Endodermal cell (in vitro differentiated cells): ENCODE measurements around the gene AMPD3. TPM values are rescaled to one million over a fixed set of nuclear protein-coding genes. Genes with fewer than 3 reads are reported as not detected.
"Not testable (repeated sequence)": the region's sequence is repeated elsewhere in the genome, so short reads cannot be mapped to it uniquely, and the experiment has no call there.

ENCODE experiments used
- DNase-seq: peaks from one replicate; pipeline ENCODE4 v3.0.0-alpha.2; 2017
- H3K27ac ChIP-seq: 2 replicates; pipeline ENCODE4 v1.5.1; 2013; ENCODE audit warnings: mild to moderate bottlenecking, low read depth, low read length, moderate library complexity
- H3K27me3 ChIP-seq: 2 replicates; pipeline ENCODE4 v1.6.1; 2013; ENCODE audit warnings: mild to moderate bottlenecking, low read length, moderate library complexity; ENCODE audit not compliant: insufficient read depth, control insufficient read depth, poor library complexity, severe bottlenecking
- H3K36me3 ChIP-seq: 2 replicates; pipeline ENCODE4 v1.7.0; 2013; ENCODE audit warnings: mild to moderate bottlenecking, low read length, moderate library complexity; ENCODE audit not compliant: control insufficient read depth, insufficient read depth
- H3K4me1 ChIP-seq: one replicate; pipeline ENCODE4 v1.7.0; 2013; ENCODE audit warnings: low read length; ENCODE audit not compliant: control insufficient read depth, insufficient read depth
- H3K4me3 ChIP-seq: 2 replicates; pipeline ENCODE4 v1.5.1; 2013; ENCODE audit warnings: mild to moderate bottlenecking, low read length, moderate library complexity
- H3K9ac ChIP-seq: 2 replicates; pipeline ENCODE4 v1.6.1; 2013; ENCODE audit warnings: mild to moderate bottlenecking, low read length, moderate library complexity; ENCODE audit not compliant: poor library complexity, severe bottlenecking; ENCODE audit errors: extremely low read depth
- H3K9me3 ChIP-seq: 2 replicates; pipeline ENCODE4 v1.6.1; 2013; ENCODE audit warnings: mild to moderate bottlenecking, low read length, moderate library complexity; ENCODE audit not compliant: control insufficient read depth
- H3K27ac Mint-ChIP-seq: 2 replicates; pipeline ENCODE4 v1.8.0; 2020; ENCODE audit warnings: mixed read lengths
- H3K27me3 Mint-ChIP-seq: 2 replicates; pipeline ENCODE4 v1.8.0; 2021; ENCODE audit warnings: mild to moderate bottlenecking, mixed read lengths; ENCODE audit not compliant: insufficient read depth
- H3K36me3 Mint-ChIP-seq: 2 replicates; pipeline ENCODE4 v1.8.0; 2020; ENCODE audit warnings: low read depth, mixed read lengths
- H3K4me1 Mint-ChIP-seq: 2 replicates; pipeline ENCODE4 v1.8.0; 2020; ENCODE audit warnings: mixed read lengths
- H3K4me3 Mint-ChIP-seq: 2 replicates; pipeline ENCODE4 v1.8.0; 2020; ENCODE audit warnings: mild to moderate bottlenecking, moderate library complexity, mixed read lengths
- H3K9me3 Mint-ChIP-seq: 2 replicates; pipeline ENCODE4 v1.8.0; 2020; ENCODE audit warnings: mild to moderate bottlenecking, mixed read lengths
- CTCF ChIP-seq: fragments of 200-600 bp; sonication (generic); conservative IDR thresholded peaks from 2 replicates; pipeline ENCODE4 v1.5.0; 2021; ENCODE audit warnings: antibody characterized with exemption, mild to moderate bottlenecking
- WGBS, 2 experiments: methylation state at CpG; one replicate each; pipeline versions ENCODE4 v1.1.5 to v1.1.7; 2013; ENCODE audit warnings: missing lambda C conversion rate in 2 of 2, mixed read lengths in 1 of 2; ENCODE audit not compliant: insufficient coverage in 1 of 2, insufficient read length in 1 of 2; 5-methylcytosine and 5-hydroxymethylcytosine counted together
- total RNA-seq, 2 donors: library from RNA; stranded (reverse); fragmentation: NEBNext Ultra II Directional in 1 of 2; extraction: Animal tissue kit (Norgen Biotek cat#: 25700) in 1 of 2; gene quantifications; 2 replicates in 1 of 2; 3 replicates in 1 of 2; pipeline ENCODE4 v1.2.1, GENCODE V29; 2021

Gene AMPD3
- total RNA-seq, 2 donors from 2014 or later: 7.1 to 7.9 TPM

DNA sequence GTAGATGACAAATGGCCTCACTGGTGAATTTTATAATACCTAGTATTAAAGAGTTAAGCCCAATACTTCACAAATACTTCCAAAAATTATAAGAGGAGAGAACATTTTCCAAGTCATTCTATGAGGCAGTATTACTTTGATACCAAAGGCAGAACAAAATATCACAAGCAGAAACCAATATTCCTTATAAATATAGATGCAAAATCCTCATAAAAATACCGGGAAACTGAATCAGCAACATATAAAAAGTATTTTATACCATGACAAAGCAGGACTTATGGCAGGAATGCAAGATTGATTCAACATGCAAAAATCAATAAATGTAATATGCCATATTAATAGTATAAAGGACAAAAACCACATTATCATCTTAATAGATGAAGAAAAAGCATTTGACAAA is 22.1 kb upstream of the AMPD3 start:
- H3K4me1 Mint-ChIP-seq: peaks cover 5% of the 10 kb centered on the region
- H3K36me3 Mint-ChIP-seq: no peaks in the 10 kb centered on the region
- H3K27ac Mint-ChIP-seq: no peak overlapping the region
- peaks cover 2% of the 10 kb centered on the region for H3K27me3 Mint-ChIP-seq
- no peak overlapping the region for H3K4me3 Mint-ChIP-seq
- no peak overlapping the region for H3K4me3 ChIP-seq
- peaks cover 12% of the 10 kb centered on the region for H3K9me3 ChIP-seq
- H3K9me3 Mint-ChIP-seq: no peaks in the 10 kb centered on the region
- no peaks in the 10 kb centered on the region for H3K27me3 ChIP-seq
- no peaks in the 10 kb centered on the region for H3K4me1 ChIP-seq
- no peak for DNase-seq
- H3K9ac ChIP-seq: no peak overlapping the region
- H3K27ac ChIP-seq: no peak overlapping the region
- WGBS, 2 experiments: 93% methylated on average over 1 of the region's 1 CpG; no CpG with 5 or more reads in 1 of the 2 experiments
- no peaks in the 10 kb centered on the region for H3K36me3 ChIP-seq
- TF ChIP-seq CTCF: no peak

GRCh38 chr11:10436224-10436623 is 18.8 kb upstream of the AMPD3 start:
- peaks cover 2% of the 10 kb centered on the region for H3K27me3 Mint-ChIP-seq
- WGBS, 2 experiments: 86 to 100% methylated on average over 1 of the region's 1 CpG
- H3K27ac Mint-ChIP-seq: no peak overlapping the region
- Histone ChIP-seq H3K27ac (no peak overlapping the region), H3K36me3 (no peaks in the 10 kb centered on the region), H3K9ac (no peak overlapping the region), H3K9me3 (peaks cover 6% of the 10 kb centered on the region), H3K27me3 (no peaks in the 10 kb centered on the region), H3K4me3 (no peak overlapping the region), H3K4me1 (no peaks in the 10 kb centered on the region)
- H3K4me3 Mint-ChIP-seq: no peak overlapping the region
- DNase-seq: no peak
- no peaks in the 10 kb centered on the region for H3K36me3 Mint-ChIP-seq
- H3K9me3 Mint-ChIP-seq: no peaks in the 10 kb centered on the region
- H3K4me1 Mint-ChIP-seq: no peaks in the 10 kb centered on the region
- TF ChIP-seq CTCF: no peak

DNA sequence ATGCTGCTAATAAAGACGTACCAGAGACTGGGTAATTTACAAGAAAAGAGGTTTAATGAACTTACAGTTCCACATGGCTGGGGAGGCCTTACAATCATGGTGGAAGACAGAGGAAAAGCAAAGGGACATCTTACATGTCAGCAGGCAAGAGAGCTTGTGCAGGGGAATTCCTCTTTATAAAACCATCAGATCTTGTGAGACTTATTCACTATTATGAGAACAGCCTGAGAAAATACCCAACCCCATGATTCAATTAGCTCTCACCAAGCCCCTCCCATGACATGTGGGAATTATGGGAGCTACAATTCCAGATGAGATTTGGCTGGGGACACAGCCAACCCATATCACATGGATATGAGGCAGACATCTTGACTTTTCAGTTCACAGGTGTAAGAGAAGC is 18.4 kb upstream of the AMPD3 start:
- H3K27ac Mint-ChIP-seq, H3K27me3 Mint-ChIP-seq: not testable (repeated sequence)
- 86 to 90% methylated on average over 1 of the region's 1 CpG for WGBS, 2 experiments

GRCh38 chr11:10438458-10438857 is 16.6 kb upstream of the AMPD3 start:
- Mint-ChIP-seq H3K4me1 (no peaks in the 10 kb centered on the region), H3K9me3 (no peaks in the 10 kb centered on the region), H3K27me3 (peaks cover 2% of the 10 kb centered on the region), H3K27ac (no peak overlapping the region), H3K4me3 (no peak overlapping the region), H3K36me3 (no peaks in the 10 kb centered on the region)
- Histone ChIP-seq H3K27me3 (no peaks in the 10 kb centered on the region), H3K36me3 (no peaks in the 10 kb centered on the region), H3K4me3 (no peak overlapping the region), H3K9me3 (peaks cover 6% of the 10 kb centered on the region), H3K4me1 (no peaks in the 10 kb centered on the region), H3K9ac (no peak overlapping the region), H3K27ac (no peak overlapping the region)
- no peak for TF ChIP-seq CTCF
- DNase-seq: peak; percentile 37

More for the DNA sequence above, 18.4 kb upstream of the AMPD3 start:
- H3K9me3 ChIP-seq, H3K9ac ChIP-seq, H3K4me1 ChIP-seq, H3K36me3 ChIP-seq, H3K27ac ChIP-seq, H3K27me3 ChIP-seq, H3K4me1 Mint-ChIP-seq, H3K36me3 Mint-ChIP-seq, DNase-seq, H3K4me3 ChIP-seq, H3K4me3 Mint-ChIP-seq, H3K9me3 Mint-ChIP-seq: not testable (repeated sequence)
